H9 (cell line): Measurements from ENCODE around the gene RUNX1. TPM values are rescaled to one million over a fixed set of nuclear protein-coding genes. Genes with fewer than 3 reads are reported as not detected.

ENCODE experiments used
- DNase-seq: peaks from one replicate; pipeline ENCODE4 v3.0.0-alpha.2; 2017
- H2AFZ ChIP-seq: one replicate; pipeline ENCODE4 v1.6.1; 2013; ENCODE audit warnings: mild to moderate bottlenecking, low read length, control low read depth, moderate library complexity
- H2AK5ac ChIP-seq: 2 replicates; pipeline ENCODE4 v1.6.1; 2013; ENCODE audit warnings: low read length, control low read depth, mixed read lengths; ENCODE audit not compliant: insufficient read length
- H2BK120ac ChIP-seq: one replicate; pipeline ENCODE4 v1.6.1; 2013; ENCODE audit warnings: low read depth, mild to moderate bottlenecking, low read length, control low read depth, inconsistent platforms; ENCODE audit not compliant: poor library complexity, severe bottlenecking
- H2BK12ac ChIP-seq: 2 replicates; pipeline ENCODE4 v1.6.1; 2013; ENCODE audit warnings: low read length, control low read depth, mixed read lengths, low read depth; ENCODE audit not compliant: insufficient read length
- H2BK15ac ChIP-seq: 2 replicates; pipeline ENCODE4 v1.6.1; 2013; ENCODE audit warnings: low read depth, low read length, control low read depth
- H2BK20ac ChIP-seq: one replicate; pipeline ENCODE4 v1.6.1; 2013; ENCODE audit warnings: low read depth, mild to moderate bottlenecking, low read length, control low read depth, inconsistent platforms; ENCODE audit not compliant: poor library complexity, severe bottlenecking
- H2BK5ac ChIP-seq: 2 replicates; pipeline ENCODE4 v1.6.1; 2013; ENCODE audit warnings: low read length, control low read depth, mixed read lengths; ENCODE audit not compliant: insufficient read length
- H3K14ac ChIP-seq: 2 replicates; pipeline ENCODE4 v1.6.1; 2013; ENCODE audit warnings: low read length, control low read depth; ENCODE audit not compliant: insufficient read depth
- H3K18ac ChIP-seq: 2 replicates; pipeline ENCODE4 v1.6.1; 2013; ENCODE audit warnings: low read depth, mild to moderate bottlenecking, mixed read lengths, low read length, control low read depth; ENCODE audit not compliant: insufficient read length
- H3K23ac ChIP-seq: 2 replicates; pipeline ENCODE4 v1.6.1; 2013; ENCODE audit warnings: low read length, control low read depth, mixed read lengths, low read depth; ENCODE audit not compliant: insufficient read length
- H3K23me2 ChIP-seq: 2 replicates; pipeline ENCODE4 v1.6.1; 2013; ENCODE audit warnings: low read depth, mild to moderate bottlenecking, mixed read lengths, low read length, control low read depth; ENCODE audit not compliant: insufficient read length, poor library complexity, severe bottlenecking
- H3K27ac ChIP-seq: 2 replicates; pipeline ENCODE4 v1.5.1; 2013; ENCODE audit warnings: low read length, control low read depth, mixed read lengths, low read depth; ENCODE audit not compliant: insufficient read length
- H3K27me3 ChIP-seq: 2 replicates; pipeline ENCODE4 v1.6.1; 2013; ENCODE audit warnings: low read length, control low read depth, inconsistent platforms; ENCODE audit not compliant: insufficient read depth
- H3K4ac ChIP-seq: 2 replicates; pipeline ENCODE4 v1.6.1; 2013; ENCODE audit warnings: low read depth, mild to moderate bottlenecking, control low read depth, inconsistent platforms, low read length, moderate library complexity
- H3K4me1 ChIP-seq: 2 replicates; pipeline ENCODE4 v1.6.1; 2013; ENCODE audit warnings: low read length, control low read depth, inconsistent platforms; ENCODE audit not compliant: insufficient read depth
- H3K4me2 ChIP-seq: 2 replicates; pipeline ENCODE4 v1.6.1; 2013; ENCODE audit warnings: low read length, control low read depth, mixed read lengths; ENCODE audit not compliant: insufficient read length, insufficient read depth
- H3K56ac ChIP-seq: 2 replicates; pipeline ENCODE4 v1.6.1; 2013; ENCODE audit warnings: low read depth, mild to moderate bottlenecking, mixed read lengths, low read length, control low read depth; ENCODE audit not compliant: insufficient read length
- H3K79me1 ChIP-seq: 2 replicates; pipeline ENCODE4 v1.6.1; 2013; ENCODE audit warnings: low read depth, mild to moderate bottlenecking, moderate library complexity, low read length, control low read depth, inconsistent platforms; ENCODE audit not compliant: insufficient read depth, poor library complexity, severe bottlenecking
- H3K79me2 ChIP-seq: 2 replicates; pipeline ENCODE4 v1.6.1; 2013; ENCODE audit warnings: low read length, control low read depth, inconsistent platforms; ENCODE audit not compliant: insufficient read depth
- H3K9ac ChIP-seq: 2 replicates; pipeline ENCODE4 v1.6.1; 2013; ENCODE audit warnings: low read length, control low read depth, mixed read lengths; ENCODE audit not compliant: insufficient read length; ENCODE audit errors: extremely low read depth
- H3K9me3 ChIP-seq: one replicate; pipeline ENCODE4 v1.6.1; 2013; ENCODE audit warnings: low read depth, low read length, inconsistent platforms; ENCODE audit not compliant: control insufficient read depth
- H3T11ph ChIP-seq: one replicate; pipeline ENCODE4 v1.6.1; 2013; ENCODE audit warnings: mild to moderate bottlenecking, low read length, control low read depth, inconsistent platforms
- H4K20me1 ChIP-seq: one replicate; pipeline ENCODE4 v1.6.1; 2013; ENCODE audit not compliant: control insufficient read depth, insufficient read length, insufficient read depth
- H4K5ac ChIP-seq: 2 replicates; pipeline ENCODE4 v1.6.1; 2013; ENCODE audit warnings: low read depth, mild to moderate bottlenecking, mixed read lengths, low read length, control low read depth; ENCODE audit not compliant: insufficient read length
- H4K8ac ChIP-seq: replicated peaks from 2 replicates; pipeline ENCODE4 v1.6.1; 2013; ENCODE audit warnings: low read length, control low read depth, mixed read lengths, low read depth; ENCODE audit not compliant: insufficient read length
- H4K91ac ChIP-seq: 2 replicates; pipeline ENCODE4 v1.6.1; 2013; ENCODE audit warnings: low read depth, mild to moderate bottlenecking, moderate library complexity, mixed read lengths, low read length, control low read depth; ENCODE audit not compliant: insufficient read length
- H3K27ac Mint-ChIP-seq, 3 experiments: 2 replicates in 2 of 3; 3 replicates in 1 of 3; pipeline ENCODE4 v1.8.0; 2020 to 2021; ENCODE audit warnings: mixed read lengths in 3 of 3, mild to moderate bottlenecking in 1 of 3, moderate library complexity in 1 of 3
- H3K27me3 Mint-ChIP-seq: 2 replicates; pipeline ENCODE4 v1.8.0; 2021; ENCODE audit warnings: low read depth, mild to moderate bottlenecking, moderate library complexity, mixed read lengths
- H3K36me3 Mint-ChIP-seq, 3 experiments: 2 replicates in 2 of 3; 3 replicates in 1 of 3; pipeline ENCODE4 v1.8.0; 2020 to 2021; ENCODE audit warnings: low read depth in 3 of 3, mixed read lengths in 3 of 3; ENCODE audit not compliant: insufficient read depth in 1 of 3
- H3K4me1 Mint-ChIP-seq, 2 experiments: 2 replicates each; pipeline ENCODE4 v1.8.0; 2020; ENCODE audit warnings: mixed read lengths in 2 of 2
- H3K4me3 Mint-ChIP-seq, 2 experiments: 2 replicates in 1 of 2; 3 replicates in 1 of 2; pipeline ENCODE4 v1.8.0; 2020 to 2021; ENCODE audit warnings: mild to moderate bottlenecking in 2 of 2, mixed read lengths in 2 of 2, moderate library complexity in 1 of 2
- H3K9me3 Mint-ChIP-seq, 2 experiments: 2 replicates in 1 of 2; 3 replicates in 1 of 2; pipeline ENCODE4 v1.8.0; 2020; ENCODE audit warnings: mild to moderate bottlenecking in 2 of 2, mixed read lengths in 2 of 2, moderate library complexity in 1 of 2
- CTCF ChIP-seq: fragments of 200-600 bp; sonication (generic); conservative IDR thresholded peaks from 3 replicates; pipeline ENCODE4 v1.8.0; 2021; ENCODE audit warnings: antibody characterized with exemption, mild to moderate bottlenecking
- WGBS: extraction: QIAGEN DNeasy Blood & Tissue Kit; methylation state at CpG from one replicate; pipeline ENCODE4 v1.1.7; 2013; ENCODE audit warnings: missing lambda C conversion rate, low lambda C conversion rate, mixed read lengths; ENCODE audit not compliant: insufficient read length; ENCODE audit errors: extremely low coverage; 5-methylcytosine and 5-hydroxymethylcytosine counted together
- total RNA-seq: library from RNA; stranded (reverse); gene quantifications from 2 replicates; pipeline ENCODE4 v1.2.1, GENCODE V29; 2021

RUNX1 gene
- total RNA-seq, 1 experiment from 2014 or later, result 0.72 TPM

GRCh38 chr21:34858559-34858958, 190.5 kb downstream of the RUNX1 start:
- H4K8ac ChIP-seq, result no peak overlapping the region
- no peak overlapping the region for H2BK5ac ChIP-seq
- no peak overlapping the region for H3K27ac ChIP-seq
- TF ChIP-seq CTCF, result no peak
- no peak overlapping the region for H2AK5ac ChIP-seq
- no peak for DNase-seq
- H3K9ac ChIP-seq, result no peak overlapping the region
- no peak overlapping the region for H3K14ac ChIP-seq
- no peak overlapping the region for H3K56ac ChIP-seq
- H2BK12ac ChIP-seq, result no peak overlapping the region
- no peaks in the 10 kb centered on the region; the same call in 1 of the 2 replicates for H3K27me3 ChIP-seq
- H3K18ac ChIP-seq, result no peak overlapping the region
- Mint-ChIP-seq H3K27me3 (peaks cover 65% of the 10 kb centered on the region), H3K27ac (no peak overlapping the region), H3K4me3 (no peak overlapping the region), H3K9me3 (no peaks in the 10 kb centered on the region; a peak in 1 of 5 replicates), H3K4me1 (no peaks in the 10 kb centered on the region; a peak in 1 of 4 replicates), H3K36me3 (no peaks in the 10 kb centered on the region)
- H3K79me2 ChIP-seq, result no peaks in the 10 kb centered on the region
- H3K4me2 ChIP-seq, result no peak overlapping the region
- H4K20me1 ChIP-seq, result no peaks in the 10 kb centered on the region
- H3K4me1 ChIP-seq, result no peaks in the 10 kb centered on the region
- no peak overlapping the region for H4K91ac ChIP-seq
- H3K23me2 ChIP-seq, result no peaks in the 10 kb centered on the region
- H2AFZ ChIP-seq, result no peak overlapping the region
- WGBS, result no CpG with 5 or more reads among the region's 3 CpGs
- no peaks in the 10 kb centered on the region for H3K79me1 ChIP-seq
- H3K4ac ChIP-seq, result no peak overlapping the region
- H3K23ac ChIP-seq, result no peak overlapping the region
- H2BK20ac ChIP-seq, result no peak overlapping the region
- H2BK120ac ChIP-seq, result no peak overlapping the region
- H2BK15ac ChIP-seq, result no peak overlapping the region
- no peaks in the 10 kb centered on the region for H3K9me3 ChIP-seq
- no peak overlapping the region for H3T11ph ChIP-seq
- no peak overlapping the region for H4K5ac ChIP-seq
